Type B pancreatic cell (in vitro differentiated cells): ENCODE data around the gene UPF2. TPM values are rescaled to one million over a fixed set of nuclear protein-coding genes. Genes with fewer than 3 reads are reported as not detected.

Source experiments
- DNase-seq: peaks from one replicate; pipeline ENCODE4 v3.0.0; 2021; ENCODE audit warnings: mixed read lengths; ENCODE audit not compliant: unreplicated experiment; ENCODE audit errors: extremely low spot score
- H3K27ac Mint-ChIP-seq: 2 replicates; pipeline ENCODE4 v1.8.0; 2021; ENCODE audit warnings: mild to moderate bottlenecking, mixed read lengths
- H3K27me3 Mint-ChIP-seq: 2 replicates; pipeline ENCODE4 v1.8.0; 2021; ENCODE audit warnings: mixed read lengths
- H3K36me3 Mint-ChIP-seq: 2 replicates; pipeline ENCODE4 v1.8.0; 2021; ENCODE audit warnings: mixed read lengths
- H3K4me1 Mint-ChIP-seq: one replicate; pipeline ENCODE4 v1.8.0; 2021; ENCODE audit warnings: mixed read lengths; ENCODE audit not compliant: unreplicated experiment
- H3K4me3 Mint-ChIP-seq: 2 replicates; pipeline ENCODE4 v1.8.0; 2021; ENCODE audit warnings: mild to moderate bottlenecking, mixed read lengths
- H3K9me3 Mint-ChIP-seq: 2 replicates; pipeline ENCODE4 v1.8.0; 2021; ENCODE audit warnings: mixed read lengths
- total RNA-seq: library from RNA; stranded (reverse); gene quantifications from 2 replicates; pipeline ENCODE4 v1.2.1, GENCODE V29; 2021; ENCODE audit warnings: low replicate concordance
- TF ChIP-seq, protein P1 (sequence below): fragments of 200-600 bp; sonication (generic); conservative IDR thresholded peaks from 2 replicates; pipeline ENCODE4 v1.5.0; 2021; ENCODE audit warnings: antibody characterized with exemption, mild to moderate bottlenecking

UPF2 gene
- total RNA-seq, 1 donor from 2014 or later = 21.8 TPM

DNA sequence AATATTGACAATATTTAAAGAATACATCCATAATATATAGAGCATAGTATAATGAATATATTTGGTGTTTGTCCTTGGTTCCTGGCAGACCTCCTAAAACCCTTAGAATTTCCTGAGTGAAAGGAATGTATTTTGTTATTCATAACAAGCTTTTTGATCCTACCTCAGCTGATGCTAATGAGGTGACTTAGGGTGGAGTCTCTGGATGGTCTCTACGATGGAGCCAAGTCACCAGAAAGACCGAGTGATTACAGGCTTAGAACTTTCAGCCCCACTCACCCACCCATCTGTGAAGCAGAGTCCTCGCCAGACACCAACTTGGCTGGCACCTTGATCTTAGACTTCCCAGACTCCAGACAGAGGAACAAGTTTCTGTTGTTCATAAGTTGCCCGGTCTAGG lies 35.9 kb downstream of the UPF2 start:
- peaks cover 6% of the 10 kb centered on the region for H3K9me3 Mint-ChIP-seq

GRCh38 chr10:11993834-11994468 lies 48.7 kb downstream of the UPF2 start:
- Mint-ChIP-seq H3K4me3 (no peak overlapping the region), H3K27me3 (no peaks in the 10 kb centered on the region), H3K9me3 (no peaks in the 10 kb centered on the region), H3K36me3 (peaks cover 24% of the 10 kb centered on the region), H3K4me1 (no peaks in the 10 kb centered on the region), H3K27ac (no peak overlapping the region)
- TF ChIP-seq, protein P1, sequence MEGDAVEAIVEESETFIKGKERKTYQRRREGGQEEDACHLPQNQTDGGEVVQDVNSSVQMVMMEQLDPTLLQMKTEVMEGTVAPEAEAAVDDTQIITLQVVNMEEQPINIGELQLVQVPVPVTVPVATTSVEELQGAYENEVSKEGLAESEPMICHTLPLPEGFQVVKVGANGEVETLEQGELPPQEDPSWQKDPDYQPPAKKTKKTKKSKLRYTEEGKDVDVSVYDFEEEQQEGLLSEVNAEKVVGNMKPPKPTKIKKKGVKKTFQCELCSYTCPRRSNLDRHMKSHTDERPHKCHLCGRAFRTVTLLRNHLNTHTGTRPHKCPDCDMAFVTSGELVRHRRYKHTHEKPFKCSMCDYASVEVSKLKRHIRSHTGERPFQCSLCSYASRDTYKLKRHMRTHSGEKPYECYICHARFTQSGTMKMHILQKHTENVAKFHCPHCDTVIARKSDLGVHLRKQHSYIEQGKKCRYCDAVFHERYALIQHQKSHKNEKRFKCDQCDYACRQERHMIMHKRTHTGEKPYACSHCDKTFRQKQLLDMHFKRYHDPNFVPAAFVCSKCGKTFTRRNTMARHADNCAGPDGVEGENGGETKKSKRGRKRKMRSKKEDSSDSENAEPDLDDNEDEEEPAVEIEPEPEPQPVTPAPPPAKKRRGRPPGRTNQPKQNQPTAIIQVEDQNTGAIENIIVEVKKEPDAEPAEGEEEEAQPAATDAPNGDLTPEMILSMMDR = no peak
- DNase-seq = no peak

More for the DNA sequence above, 35.9 kb downstream of the UPF2 start:
- no peak overlapping the region for H3K27ac Mint-ChIP-seq
- no peak for DNase-seq
- no peaks in the 10 kb centered on the region for H3K27me3 Mint-ChIP-seq
- no peaks in the 10 kb centered on the region for H3K4me1 Mint-ChIP-seq
- TF ChIP-seq, protein P1 = no peak
- peaks cover 52% of the 10 kb centered on the region for H3K36me3 Mint-ChIP-seq
- H3K4me3 Mint-ChIP-seq = no peak overlapping the region

- Mint-ChIP-seq H3K36me3 (peaks cover 11% of the 10 kb centered on the region), H3K9me3 (no peaks in the 10 kb centered on the region), H3K4me1 (peaks cover 6% of the 10 kb centered on the region), H3K27me3 (no peaks in the 10 kb centered on the region), H3K4me3 (no peak overlapping the region), H3K27ac (no peak overlapping the region)
- no peak for DNase-seq
- TF ChIP-seq, protein P1 = no peak
These were observed 53.7 kb downstream of the UPF2 start for GRCh38 chr10:11988924-11989323.

DNA sequence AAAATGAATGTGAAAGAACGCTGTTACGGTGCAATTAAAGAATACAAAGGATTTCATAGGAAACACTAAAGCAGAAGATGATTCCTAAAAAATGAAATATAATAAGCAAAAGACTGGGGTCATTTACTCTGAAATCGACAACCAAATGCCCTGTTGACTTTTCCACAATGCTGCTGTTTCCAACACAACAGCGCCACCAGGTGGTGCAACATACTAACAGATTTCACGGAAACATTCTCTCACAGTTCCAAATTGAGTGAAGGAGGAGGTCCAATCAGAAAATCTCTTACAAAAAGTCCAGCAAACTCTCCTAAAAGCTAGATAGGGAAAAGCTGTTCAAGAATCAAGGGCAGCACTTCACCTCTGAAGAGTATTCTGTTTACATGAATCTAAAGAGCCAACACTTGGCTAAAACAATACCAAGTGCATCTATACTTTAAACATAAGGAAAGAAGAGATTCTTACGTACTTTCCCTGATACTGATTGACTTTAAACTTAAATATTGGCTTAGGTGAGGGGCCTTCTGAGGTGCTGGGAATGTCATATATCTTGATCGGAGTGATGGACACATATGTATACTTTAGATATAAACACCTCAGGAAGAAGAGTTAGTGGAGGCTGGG lies 55.9 kb downstream of the UPF2 start:
- no peaks in the 10 kb centered on the region for H3K9me3 Mint-ChIP-seq
- no peaks in the 10 kb centered on the region for H3K27me3 Mint-ChIP-seq
- H3K27ac Mint-ChIP-seq = peak overlapping the region; percentile 0
- DNase-seq = peak; percentile 79
- H3K36me3 Mint-ChIP-seq = peaks cover 8% of the 10 kb centered on the region
- H3K4me3 Mint-ChIP-seq = peak overlapping the region; percentile 15
- TF ChIP-seq, protein P1 = peak; percentile 96
- H3K4me1 Mint-ChIP-seq = peaks cover 6% of the 10 kb centered on the region

DNA sequence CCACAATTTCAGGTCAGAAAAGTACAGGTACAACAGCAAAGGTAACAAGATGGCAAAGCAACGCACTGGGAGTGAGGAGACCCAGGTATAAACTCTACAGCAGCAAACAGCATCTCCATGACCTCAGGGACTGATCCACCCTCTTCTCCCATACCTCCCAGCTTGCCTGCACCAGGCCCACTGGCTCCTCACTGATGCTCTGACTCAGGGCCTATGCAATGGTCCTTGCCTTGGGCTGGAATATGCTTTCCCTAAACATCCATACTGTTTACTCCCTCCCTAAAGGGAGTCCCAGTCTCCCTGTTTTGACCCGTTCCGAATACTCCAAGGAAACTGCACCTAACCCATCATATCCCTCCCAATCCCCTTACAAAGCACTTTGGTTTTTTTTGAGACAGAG lies 60.4 kb downstream of the UPF2 start:
- no peaks in the 10 kb centered on the region for H3K9me3 Mint-ChIP-seq
- no peaks in the 10 kb centered on the region for H3K27me3 Mint-ChIP-seq

More for the DNA sequence above, 60.4 kb downstream of the UPF2 start:
- Mint-ChIP-seq H3K4me1 (peaks cover 6% of the 10 kb centered on the region), H3K36me3 (peaks cover 19% of the 10 kb centered on the region), H3K27ac (no peak overlapping the region), H3K4me3 (no peak overlapping the region)
- TF ChIP-seq, protein P1 = no peak
- no peak for DNase-seq
